ENCODE data around the gene DAPK1. TPM values are rescaled to one million over a fixed set of nuclear protein-coding genes. Genes with fewer than 3 reads are reported as not detected.
"Not testable (repeated sequence)": the region's sequence is repeated elsewhere in the genome, so short reads cannot be mapped to it uniquely, and the experiment has no call there.

The DAPK1 gene
- total RNA-seq, 1 experiment from 2014 or later = 103 TPM

DNA sequence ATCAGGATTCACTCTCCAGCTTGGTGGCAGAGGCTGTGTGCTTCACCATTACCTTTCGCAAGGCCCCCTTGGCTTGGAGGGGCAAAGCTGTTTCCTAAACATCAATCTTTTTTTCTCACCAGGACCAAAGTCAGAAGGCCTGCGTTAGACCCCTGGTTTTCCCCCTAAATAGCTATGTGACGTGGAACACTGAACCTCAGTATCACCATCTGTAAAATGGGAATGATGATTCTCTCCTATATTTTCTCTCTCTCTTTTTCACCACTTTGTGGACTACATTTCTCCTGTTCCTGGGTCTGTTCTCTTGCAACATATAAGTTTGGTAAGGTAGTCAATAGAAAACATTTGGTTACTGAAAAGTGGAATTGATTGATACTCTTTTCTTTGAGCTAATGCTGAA lies 50.5 kb downstream of the DAPK1 start:
- no peak overlapping the region for H3K27ac ChIP-seq
- DNase-seq (ENCODE audit: low read depth in 1 of 2, low spot score in 2 of 2) = no peak
- H3K27me3 ChIP-seq (replicated peaks) = no peaks in the 10 kb centered on the region
- H3K4me3 ChIP-seq = no peak overlapping the region
- H3K36me3 ChIP-seq = peaks cover 58% of the 10 kb centered on the region
- no peaks in the 10 kb centered on the region for H3K9me3 ChIP-seq (replicated peaks)
- peaks cover 26% of the 10 kb centered on the region for H3K4me1 ChIP-seq (replicated peaks)

DNA sequence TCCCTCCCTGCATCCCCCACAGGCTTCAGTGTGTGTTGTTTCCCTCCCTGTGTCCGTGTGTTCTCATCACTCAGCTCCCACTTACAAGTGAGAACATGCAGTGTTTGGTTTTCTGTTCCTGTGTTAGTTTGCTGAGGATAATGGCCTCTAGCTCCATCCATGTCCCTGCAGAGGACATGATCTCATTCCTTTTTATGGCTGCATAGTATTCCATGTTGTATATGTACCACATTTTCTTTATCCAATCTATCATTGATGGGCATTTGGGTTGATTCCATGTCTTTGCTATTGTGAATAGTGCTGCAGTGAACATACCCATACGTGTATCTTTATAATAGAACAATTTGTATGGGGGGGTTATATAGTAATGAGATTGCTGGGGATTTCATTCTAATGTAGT lies 51.4 kb downstream of the DAPK1 start:
- not testable (repeated sequence) for H3K9me3 ChIP-seq (replicated peaks); H3K27me3 ChIP-seq (replicated peaks); DNase-seq (ENCODE audit: low read depth in 1 of 2, low spot score in 2 of 2); H3K27ac ChIP-seq; H3K4me3 ChIP-seq
- H3K4me1 ChIP-seq (replicated peaks) = peaks cover 26% of the 10 kb centered on the region
- H3K36me3 ChIP-seq = peaks cover 61% of the 10 kb centered on the region

DNA sequence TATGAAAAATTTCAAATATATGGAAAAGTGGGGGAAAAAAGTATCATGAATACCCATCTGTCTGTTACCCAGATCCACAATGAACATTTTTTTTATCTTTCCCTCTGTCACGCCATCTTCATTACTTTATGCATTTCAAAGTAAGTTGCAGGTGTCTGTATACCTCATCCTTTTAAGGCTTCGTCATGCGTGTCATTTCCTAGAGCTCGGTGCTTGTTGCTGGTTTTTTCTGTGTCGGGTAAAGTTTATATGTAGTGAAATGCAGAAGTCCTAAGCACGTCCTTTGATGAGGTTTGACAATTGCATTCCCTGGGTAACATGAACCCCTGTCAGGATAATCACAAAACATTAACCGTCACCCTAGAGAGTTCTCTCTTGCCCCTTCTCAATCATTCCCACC lies 52.1 kb downstream of the DAPK1 start:
- no peak for DNase-seq (ENCODE audit: low read depth in 1 of 2, low spot score in 2 of 2)
- H3K9me3 ChIP-seq (replicated peaks) = no peaks in the 10 kb centered on the region
- H3K36me3 ChIP-seq = peaks cover 55% of the 10 kb centered on the region
- H3K4me3 ChIP-seq = no peak overlapping the region
- H3K27me3 ChIP-seq (replicated peaks) = no peaks in the 10 kb centered on the region
- H3K4me1 ChIP-seq (replicated peaks) = peaks cover 26% of the 10 kb centered on the region
- no peak overlapping the region for H3K27ac ChIP-seq

DNA sequence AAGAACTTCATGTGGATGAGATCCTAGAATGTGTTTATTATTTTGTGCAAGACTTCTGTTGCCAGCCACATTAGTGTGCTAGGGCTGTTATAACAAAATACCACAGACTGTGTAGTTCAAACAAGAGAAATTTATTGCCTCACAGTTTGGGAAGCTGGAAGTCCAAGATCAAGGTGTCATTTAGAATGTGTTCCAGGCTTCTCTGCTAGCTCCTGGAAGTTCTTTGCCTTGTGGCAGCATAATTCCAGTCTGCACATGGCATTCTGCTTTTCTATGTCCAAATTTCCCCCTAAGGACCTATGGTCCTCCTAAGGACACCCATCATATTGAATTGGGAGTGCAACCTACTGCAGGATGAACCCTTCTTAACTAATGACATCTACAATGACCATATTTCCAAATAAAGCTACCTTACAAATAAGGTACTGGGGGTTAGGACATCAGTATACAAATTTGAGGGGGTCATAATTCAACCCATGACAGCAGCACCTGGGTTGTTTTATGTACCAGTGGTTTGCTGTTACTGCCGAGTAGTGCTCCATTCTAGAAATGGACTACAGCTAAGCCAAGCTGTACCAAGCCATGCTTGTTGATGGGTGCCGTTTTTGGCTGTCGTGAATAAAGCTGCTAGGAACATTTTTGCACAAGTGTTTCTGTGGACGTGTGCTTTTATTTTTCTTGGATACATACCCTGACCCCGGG lies 52.7 kb downstream of the DAPK1 start:
- Histone ChIP-seq H3K27ac (no peak overlapping the region), H3K4me3 (no peak overlapping the region), H3K36me3 (peaks cover 53% of the 10 kb centered on the region), H3K9me3 (replicated peaks) (no peaks in the 10 kb centered on the region), H3K27me3 (replicated peaks) (no peaks in the 10 kb centered on the region), H3K4me1 (replicated peaks) (peaks cover 23% of the 10 kb centered on the region)
- DNase-seq (ENCODE audit: low read depth in 1 of 2, low spot score in 2 of 2) = no peak

DNA sequence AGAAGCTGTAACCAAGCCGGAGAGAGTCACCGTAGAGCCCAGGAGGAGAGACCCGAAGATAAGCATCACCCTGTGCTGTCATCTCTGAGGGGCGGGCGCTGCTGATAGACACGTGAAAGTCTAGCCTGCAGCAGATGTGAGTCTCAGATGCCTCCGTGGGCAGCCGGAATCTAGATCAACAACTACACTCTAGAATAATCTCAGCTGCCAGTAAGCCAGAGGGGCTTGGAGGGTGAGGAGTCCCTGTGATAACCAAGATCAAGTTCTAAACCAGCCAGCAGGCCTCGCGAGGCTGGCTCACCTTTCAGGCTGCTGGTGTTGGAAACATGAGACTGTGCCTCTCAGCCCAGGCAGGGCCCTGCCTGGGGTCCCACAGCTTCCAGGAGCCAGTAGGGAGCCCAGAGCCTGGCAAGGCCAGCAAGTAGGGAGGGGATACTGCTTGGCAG lies 54.1 kb downstream of the DAPK1 start:
- Histone ChIP-seq H3K4me3 (no peak overlapping the region), H3K9me3 (replicated peaks) (no peaks in the 10 kb centered on the region), H3K4me1 (replicated peaks) (peaks cover 10% of the 10 kb centered on the region), H3K36me3 (peaks cover 53% of the 10 kb centered on the region), H3K27ac (no peak overlapping the region), H3K27me3 (replicated peaks) (no peaks in the 10 kb centered on the region)
- no peak for DNase-seq (ENCODE audit: low read depth in 1 of 2, low spot score in 2 of 2)

DNA sequence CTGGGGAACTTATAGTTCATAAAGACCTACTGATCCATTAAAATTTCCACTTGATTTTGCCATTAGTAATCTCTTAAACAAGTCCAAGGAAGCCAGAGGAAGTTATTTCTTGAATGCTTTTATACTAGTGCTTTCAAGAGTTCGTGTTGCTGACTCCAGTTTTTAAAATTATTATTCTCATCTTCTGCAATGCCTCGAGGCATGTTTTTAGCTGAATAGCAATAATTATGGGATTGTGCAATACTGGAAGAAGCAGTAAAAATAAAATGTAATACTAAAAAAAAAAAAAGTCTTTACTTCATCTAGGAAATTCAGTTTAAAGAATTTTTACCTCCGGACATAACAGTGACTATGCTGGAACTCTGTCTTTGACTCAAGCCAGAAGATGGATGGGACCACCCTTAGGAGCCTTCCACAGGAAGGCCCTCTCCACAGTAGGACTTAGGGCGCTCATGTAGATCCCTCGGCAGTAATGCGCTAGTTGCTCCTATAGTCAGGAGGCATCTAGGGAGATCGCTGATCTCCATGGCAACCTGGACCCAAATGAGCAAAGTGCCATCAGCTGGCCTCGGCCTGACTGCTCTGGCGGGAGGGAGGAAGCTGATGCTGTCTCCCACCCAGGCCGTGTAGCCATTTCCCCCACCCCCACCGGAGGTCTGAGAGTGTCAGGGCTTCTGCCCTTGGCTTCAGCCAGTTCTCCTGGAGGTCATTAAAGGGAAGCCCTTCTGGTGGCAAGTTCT lies 56.7 kb downstream of the DAPK1 start:
- H3K27ac ChIP-seq = no peak overlapping the region
- H3K4me1 ChIP-seq (replicated peaks) = peaks cover 26% of the 10 kb centered on the region
- no peak for DNase-seq (ENCODE audit: low read depth in 1 of 2, low spot score in 2 of 2)
- peaks cover 53% of the 10 kb centered on the region for H3K36me3 ChIP-seq
- no peaks in the 10 kb centered on the region for H3K9me3 ChIP-seq (replicated peaks)
- no peaks in the 10 kb centered on the region for H3K27me3 ChIP-seq (replicated peaks)
- H3K4me3 ChIP-seq = no peak overlapping the region

DNA sequence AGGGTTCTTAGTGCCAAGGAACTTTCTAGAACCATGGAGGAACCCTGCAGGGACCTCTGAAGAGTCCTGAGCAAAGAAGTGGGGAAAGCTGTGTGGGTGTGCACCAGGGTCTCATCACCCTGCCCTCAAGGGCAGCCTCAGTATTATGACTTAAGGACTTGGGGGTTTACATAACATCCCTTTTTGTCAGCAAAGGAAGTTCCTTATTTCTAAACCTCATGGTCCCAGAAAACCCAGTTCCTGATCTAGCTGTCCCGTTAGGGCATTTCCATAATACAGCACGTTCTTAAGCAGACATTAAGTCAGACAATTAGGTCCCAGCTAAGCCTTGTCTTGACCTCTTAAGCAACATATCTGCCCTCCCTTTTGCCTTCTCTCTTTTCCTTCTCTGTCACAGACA lies 57.3 kb downstream of the DAPK1 start:
- no peak for DNase-seq (ENCODE audit: low read depth in 1 of 2, low spot score in 2 of 2)
- Histone ChIP-seq H3K4me3 (no peak overlapping the region), H3K27me3 (replicated peaks) (no peaks in the 10 kb centered on the region), H3K36me3 (peaks cover 52% of the 10 kb centered on the region), H3K27ac (no peak overlapping the region), H3K4me1 (replicated peaks) (peaks cover 33% of the 10 kb centered on the region), H3K9me3 (replicated peaks) (no peaks in the 10 kb centered on the region)

DNA sequence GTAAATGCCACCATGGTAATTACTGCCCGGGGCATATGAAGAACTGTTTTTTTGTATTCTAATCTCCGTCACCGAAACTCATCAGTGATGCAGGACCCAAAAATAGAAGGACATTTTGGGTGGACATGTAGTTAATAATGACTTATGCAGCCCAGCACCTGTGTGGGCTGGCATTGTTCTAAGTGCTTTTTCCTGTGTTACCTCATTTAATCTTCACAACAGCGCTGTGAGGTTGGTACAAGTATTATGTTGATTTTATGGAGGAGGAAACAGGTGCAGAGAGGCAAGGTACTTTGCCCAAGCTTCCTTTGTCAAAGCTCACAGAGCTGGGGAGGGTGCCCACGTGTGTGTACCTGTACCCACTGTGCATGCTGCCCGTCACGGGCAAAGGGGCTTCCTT lies 58.4 kb downstream of the DAPK1 start:
- no peak overlapping the region for H3K27ac ChIP-seq
- H3K36me3 ChIP-seq = peaks cover 57% of the 10 kb centered on the region
- no peak for DNase-seq (ENCODE audit: low read depth in 1 of 2, low spot score in 2 of 2)
- H3K9me3 ChIP-seq (replicated peaks) = no peaks in the 10 kb centered on the region
- H3K4me3 ChIP-seq = no peak overlapping the region
- peaks cover 42% of the 10 kb centered on the region for H3K4me1 ChIP-seq (replicated peaks)
- no peaks in the 10 kb centered on the region for H3K27me3 ChIP-seq (replicated peaks)

DNA sequence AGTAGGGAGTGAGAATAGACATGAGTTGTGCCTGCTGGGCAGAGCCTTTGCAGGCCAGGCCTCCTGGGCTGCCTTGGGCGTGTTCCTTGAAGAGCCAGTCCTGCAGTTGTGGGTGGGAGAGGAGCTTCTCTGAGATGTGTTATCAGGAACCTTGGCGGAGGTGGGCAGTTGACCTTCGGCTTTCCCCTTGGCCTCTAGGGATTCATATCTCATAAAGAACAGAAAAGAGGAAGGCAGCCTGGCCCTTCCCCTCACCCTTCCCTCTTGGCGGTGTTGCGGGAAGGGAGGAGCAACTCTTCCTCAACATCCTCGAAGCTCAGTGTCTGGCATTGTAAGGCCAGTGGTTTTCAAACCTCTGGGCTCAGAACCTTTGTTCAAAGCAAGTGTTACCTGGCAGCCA lies 59.2 kb downstream of the DAPK1 start:
- no peak for DNase-seq (ENCODE audit: low read depth in 1 of 2, low spot score in 2 of 2)
- Histone ChIP-seq H3K9me3 (replicated peaks) (no peaks in the 10 kb centered on the region), H3K4me1 (replicated peaks) (peaks cover 48% of the 10 kb centered on the region), H3K27ac (no peak overlapping the region), H3K27me3 (replicated peaks) (no peaks in the 10 kb centered on the region), H3K4me3 (no peak overlapping the region), H3K36me3 (peaks cover 55% of the 10 kb centered on the region)

DNA sequence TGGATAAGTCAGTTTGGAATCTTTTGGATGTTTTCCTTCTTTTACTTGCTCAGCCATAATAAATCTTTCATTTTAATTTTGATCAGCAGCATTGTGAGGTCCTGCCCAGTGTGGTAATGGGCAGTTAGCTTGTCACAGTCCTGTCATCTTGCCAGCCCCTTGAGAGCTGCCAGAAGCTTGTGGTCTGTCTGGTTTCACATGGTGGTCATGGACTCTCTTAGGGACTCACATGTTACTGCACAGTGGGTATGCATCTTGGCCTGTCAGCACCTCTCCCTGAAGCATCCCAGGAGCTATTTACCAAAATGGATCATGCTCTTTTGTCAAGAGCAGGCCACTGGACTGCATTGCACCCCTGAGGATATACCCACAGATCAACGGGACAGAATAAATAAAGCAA lies 60.3 kb downstream of the DAPK1 start:
- Histone ChIP-seq H3K27me3 (replicated peaks) (no peaks in the 10 kb centered on the region), H3K4me3 (no peak overlapping the region), H3K36me3 (peaks cover 58% of the 10 kb centered on the region), H3K27ac (peak overlapping the region; percentile 7; the same call in 1 of the 2 replicates), H3K9me3 (replicated peaks) (no peaks in the 10 kb centered on the region), H3K4me1 (replicated peaks) (peaks cover 60% of the 10 kb centered on the region)
- DNase-seq (ENCODE audit: low read depth in 1 of 2, low spot score in 2 of 2) = peak; percentile 78 to 81

DNA sequence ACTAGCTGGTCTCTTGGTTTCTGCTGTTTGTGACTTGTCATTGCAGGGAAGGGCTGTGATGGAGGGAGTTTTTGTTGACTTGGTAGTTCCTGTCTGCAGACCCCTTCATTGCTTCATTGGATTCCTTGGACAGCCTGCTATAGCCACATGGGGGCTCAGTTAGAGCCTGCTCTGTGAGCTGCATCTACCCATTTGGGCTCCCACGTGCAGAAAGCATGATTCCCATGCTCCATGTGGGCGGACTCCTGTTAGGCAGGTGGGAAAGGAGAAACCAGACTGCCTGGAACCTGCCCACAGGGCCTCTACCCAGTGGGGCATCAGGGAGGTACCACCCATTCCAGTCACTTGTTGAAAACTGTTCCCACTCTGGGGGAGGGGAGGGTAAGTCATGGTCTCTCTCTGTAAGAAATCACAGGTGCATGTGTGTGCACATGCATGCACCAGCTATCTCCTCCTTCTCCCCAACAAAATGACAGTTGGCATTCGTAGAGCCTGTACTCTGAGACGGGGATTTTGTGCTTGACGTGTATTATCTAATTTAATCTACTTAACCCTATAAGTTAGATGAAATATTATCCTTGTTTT lies 61.0 kb downstream of the DAPK1 start:
- Histone ChIP-seq H3K27me3 (replicated peaks) (no peaks in the 10 kb centered on the region), H3K4me3 (no peak overlapping the region), H3K9me3 (replicated peaks) (no peaks in the 10 kb centered on the region), H3K36me3 (peaks cover 64% of the 10 kb centered on the region), H3K4me1 (replicated peaks) (peaks cover 67% of the 10 kb centered on the region), H3K27ac (peak overlapping the region; percentile 7; the same call in 1 of the 2 replicates)
- DNase-seq (ENCODE audit: low read depth in 1 of 2, low spot score in 2 of 2) = no peak

DNA sequence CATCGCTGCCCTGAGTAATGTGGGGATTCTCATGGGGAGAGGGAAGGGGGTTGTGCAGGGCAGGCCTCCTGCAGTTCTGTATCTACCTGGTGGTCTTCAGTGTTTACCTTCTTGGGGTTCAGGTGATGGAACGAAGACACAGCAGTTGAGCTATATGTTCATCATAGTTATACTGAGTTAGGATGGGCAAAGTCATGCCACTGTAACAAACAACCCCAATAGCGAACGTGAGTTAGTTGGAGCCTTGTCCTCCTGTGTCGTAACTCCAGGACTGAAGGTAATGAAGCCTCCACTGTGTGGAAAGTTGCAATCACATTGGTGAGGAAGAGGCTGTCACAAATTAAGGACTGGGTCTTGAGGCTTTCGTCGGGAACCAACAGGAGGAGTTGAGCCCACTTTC lies 64.4 kb downstream of the DAPK1 start:
- no peak overlapping the region for H3K27ac ChIP-seq
- H3K9me3 ChIP-seq (replicated peaks) = no peaks in the 10 kb centered on the region
- DNase-seq (ENCODE audit: low read depth in 1 of 2, low spot score in 2 of 2) = no peak
- H3K4me3 ChIP-seq = no peak overlapping the region
- no peaks in the 10 kb centered on the region for H3K27me3 ChIP-seq (replicated peaks)
- H3K36me3 ChIP-seq = peaks cover 69% of the 10 kb centered on the region
- H3K4me1 ChIP-seq (replicated peaks) = peaks cover 91% of the 10 kb centered on the region

DNA sequence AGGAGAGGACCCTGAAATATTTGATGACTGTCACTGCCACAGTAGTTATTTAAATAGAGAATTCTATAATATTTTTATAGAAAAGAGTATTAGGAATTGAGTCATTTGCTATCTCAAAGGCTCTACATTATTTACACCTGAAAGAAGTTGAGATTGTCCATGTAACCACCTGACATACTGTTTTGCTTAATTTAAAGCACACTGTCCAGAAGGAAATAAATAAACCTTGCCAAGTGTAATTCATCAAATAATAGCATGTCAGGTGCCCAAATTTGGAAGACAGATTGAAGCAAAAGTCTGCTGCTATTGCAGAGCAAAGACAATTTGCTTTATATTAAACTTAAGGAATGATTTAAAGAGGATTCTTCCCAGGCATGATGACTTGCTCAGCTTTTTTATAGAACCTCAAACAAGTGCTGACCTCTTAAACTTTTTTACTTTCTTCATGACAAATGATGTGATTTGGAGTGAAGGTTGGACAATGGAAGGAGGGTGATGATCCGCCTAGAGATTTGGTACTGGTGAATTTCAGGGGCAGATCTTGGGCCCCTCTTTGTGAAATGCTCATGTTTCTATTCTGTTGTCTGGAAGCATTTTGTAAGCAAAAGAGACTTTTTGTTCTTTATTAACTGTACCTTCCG lies 65.0 kb downstream of the DAPK1 start:
- peak overlapping the region; percentile 69; the same call in 1 of the 2 replicates for H3K27ac ChIP-seq
- no peak for DNase-seq (ENCODE audit: low read depth in 1 of 2, low spot score in 2 of 2)
- peaks cover 91% of the 10 kb centered on the region for H3K4me1 ChIP-seq (replicated peaks)
- H3K36me3 ChIP-seq = peaks cover 72% of the 10 kb centered on the region
- H3K4me3 ChIP-seq = no peak overlapping the region
- no peaks in the 10 kb centered on the region for H3K27me3 ChIP-seq (replicated peaks)
- no peaks in the 10 kb centered on the region for H3K9me3 ChIP-seq (replicated peaks)

DNA sequence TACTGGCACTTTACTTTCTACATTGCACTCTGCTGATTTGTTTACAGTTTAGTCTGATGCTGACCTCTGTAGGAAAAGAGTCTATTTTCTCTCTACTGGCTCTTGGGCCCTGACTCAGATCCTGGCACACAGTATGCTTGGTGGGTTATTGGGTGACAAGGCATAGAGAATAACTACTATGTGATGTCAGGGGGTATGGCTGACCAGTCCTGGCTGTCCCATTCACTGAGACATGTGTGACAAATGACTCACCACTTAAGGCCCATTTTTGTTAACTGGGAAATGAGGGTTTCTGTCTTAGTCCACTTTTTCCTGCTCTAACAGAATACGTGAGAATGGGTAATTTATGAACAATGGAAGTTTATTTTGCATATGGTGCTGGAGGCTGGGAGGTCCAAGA lies 66.4 kb downstream of the DAPK1 start:
- Histone ChIP-seq H3K27me3 (replicated peaks) (no peaks in the 10 kb centered on the region), H3K27ac (peak overlapping the region; percentile 94), H3K9me3 (replicated peaks) (no peaks in the 10 kb centered on the region), H3K4me3 (no peak overlapping the region), H3K36me3 (peaks cover 78% of the 10 kb centered on the region), H3K4me1 (replicated peaks) (peaks cover 91% of the 10 kb centered on the region)
- peak; percentile 91 to 98 for DNase-seq (ENCODE audit: low read depth in 1 of 2, low spot score in 2 of 2)

Measured in SJSA1 (cell line).